H1 (cell line): ENCODE data around the gene SESN1. TPM values are rescaled to one million over a fixed set of nuclear protein-coding genes. Genes with fewer than 3 reads are reported as not detected.

Experiments used
- CREB1 ChIP-seq: IDR thresholded peaks from 2 replicates; pipeline ENCODE4 v1.6.1; 2012; ENCODE audit warnings: inconsistent platforms
- GTF2F1 ChIP-seq: IDR thresholded peaks from 2 replicates; pipeline ENCODE4 v1.6.1; 2012; ENCODE audit warnings: low read depth, low read length, improper control_type of control experiment, borderline replicate concordance
- HDAC2 ChIP-seq, 2 experiments: fragments of 300-600 bp in 1 of 2; sonication (generic) in 1 of 2; IDR thresholded peaks; 2 replicates each; pipeline ENCODE4 v1.6.1; 2011 to 2012; ENCODE audit warnings: low read depth in 2 of 2, low read length in 2 of 2, mild to moderate bottlenecking in 2 of 2, moderate library complexity in 2 of 2, borderline replicate concordance in 1 of 2, inconsistent platforms in 1 of 2
- JUND ChIP-seq: IDR thresholded peaks from 2 replicates; pipeline ENCODE4 v1.6.1; 2011; ENCODE audit warnings: mild to moderate bottlenecking, improper control_type of control experiment, low read length
- KDM4A ChIP-seq: IDR thresholded peaks from one replicate; pipeline ENCODE4 v1.7.1; 2012; ENCODE audit warnings: low read depth, mild to moderate bottlenecking, moderate library complexity, low read length, inconsistent platforms; ENCODE audit not compliant: severe bottlenecking
- NRF1 ChIP-seq: IDR thresholded peaks from 2 replicates; pipeline ENCODE4 v1.6.1; 2011; ENCODE audit warnings: mild to moderate bottlenecking, low read depth, low read length, improper control_type of control experiment
- RAD21 ChIP-seq, 2 experiments: IDR thresholded peaks in 1 of 2; conservative IDR thresholded peaks in 1 of 2; 2 replicates each; pipeline ENCODE4 v1.6.1; 2011; ENCODE audit warnings: low read depth in 2 of 2, low read length in 2 of 2, improper control_type of control experiment in 1 of 2, inconsistent platforms in 1 of 2, mild to moderate bottlenecking in 1 of 2, moderate library complexity in 1 of 2
- RNF2 ChIP-seq: fragments of 200-900, 300-1000 bp; sonication (generic); IDR thresholded peaks from 2 replicates; pipeline ENCODE4 v1.7.1; 2016; ENCODE audit warnings: borderline replicate concordance, low read depth, mild to moderate bottlenecking, antibody characterized with exemption, low read length; ENCODE audit not compliant: poor library complexity, severe bottlenecking; ENCODE audit errors: missing control alignments
- SP2 ChIP-seq: IDR thresholded peaks from 2 replicates; pipeline ENCODE4 v1.6.1; 2012; ENCODE audit warnings: mild to moderate bottlenecking, low read length, inconsistent platforms
- polyA plus RNA-seq, 7 experiments: library from polyadenylated mRNA; depleted of rRNA in 3 of 7; stranded (reverse) in 5 of 7; unstranded in 2 of 7; fragments of >200 nt in 5 of 7; fragments of 200-250 nt in 2 of 7; gene quantifications; 1 replicate in 5 of 7; 2 replicates in 1 of 7; 4 replicates in 1 of 7; pipeline versions ENCODE4 v1.2.1 to v1.2.3, GENCODE V29; 2011 to 2013; ENCODE audit warnings: missing spikeins in 2 of 7, mixed read lengths in 2 of 7
- total RNA-seq: library from RNA; stranded (reverse); fragmentation: NEBNext Ultra II Directional; extraction: Animal tissue kit (Norgen Biotek cat#: 25700); gene quantifications from 2 replicates; pipeline ENCODE4 v1.2.1, GENCODE V29; 2021
- TF ChIP-seq, protein P1 (sequence below): fragments of 300-600 bp; sonication (generic); IDR thresholded peaks from 2 replicates; pipeline ENCODE4 v1.7.1; 2012; ENCODE audit warnings: low read length, moderate library complexity, mild to moderate bottlenecking, inconsistent platforms; ENCODE audit not compliant: insufficient replicate concordance
- TF ChIP-seq, protein P2 (sequence below): IDR thresholded peaks from 2 replicates; pipeline ENCODE4 v1.6.1; 2012; ENCODE audit warnings: inconsistent platforms

Gene SESN1
- total and polyA plus RNA-seq, 2 of the 8 experiments (the other 6 are each of a cell fraction or from before 2014, with no cell fraction given): 12.8 to 15.6 TPM

DNA sequence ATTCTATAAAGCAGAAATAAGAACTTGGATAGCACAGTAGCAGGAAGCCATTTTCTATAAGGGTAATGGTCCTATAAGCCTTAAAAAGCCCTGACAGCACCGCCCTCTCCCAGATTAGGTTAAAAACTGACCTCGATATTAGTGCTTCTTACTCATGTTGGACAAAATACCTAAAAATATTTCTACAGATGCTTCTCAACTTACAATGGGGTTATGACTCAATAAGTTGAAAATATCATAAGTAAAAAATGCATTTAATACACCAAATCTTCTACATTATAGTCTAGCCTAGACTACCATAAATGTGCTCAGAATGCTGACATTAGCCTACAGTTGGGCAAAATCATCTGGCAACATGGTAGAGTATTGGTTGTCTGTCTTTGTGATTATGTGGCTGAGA lies 70.3 kb downstream of the SESN1 start (continued):
- TF ChIP-seq, protein P1, sequence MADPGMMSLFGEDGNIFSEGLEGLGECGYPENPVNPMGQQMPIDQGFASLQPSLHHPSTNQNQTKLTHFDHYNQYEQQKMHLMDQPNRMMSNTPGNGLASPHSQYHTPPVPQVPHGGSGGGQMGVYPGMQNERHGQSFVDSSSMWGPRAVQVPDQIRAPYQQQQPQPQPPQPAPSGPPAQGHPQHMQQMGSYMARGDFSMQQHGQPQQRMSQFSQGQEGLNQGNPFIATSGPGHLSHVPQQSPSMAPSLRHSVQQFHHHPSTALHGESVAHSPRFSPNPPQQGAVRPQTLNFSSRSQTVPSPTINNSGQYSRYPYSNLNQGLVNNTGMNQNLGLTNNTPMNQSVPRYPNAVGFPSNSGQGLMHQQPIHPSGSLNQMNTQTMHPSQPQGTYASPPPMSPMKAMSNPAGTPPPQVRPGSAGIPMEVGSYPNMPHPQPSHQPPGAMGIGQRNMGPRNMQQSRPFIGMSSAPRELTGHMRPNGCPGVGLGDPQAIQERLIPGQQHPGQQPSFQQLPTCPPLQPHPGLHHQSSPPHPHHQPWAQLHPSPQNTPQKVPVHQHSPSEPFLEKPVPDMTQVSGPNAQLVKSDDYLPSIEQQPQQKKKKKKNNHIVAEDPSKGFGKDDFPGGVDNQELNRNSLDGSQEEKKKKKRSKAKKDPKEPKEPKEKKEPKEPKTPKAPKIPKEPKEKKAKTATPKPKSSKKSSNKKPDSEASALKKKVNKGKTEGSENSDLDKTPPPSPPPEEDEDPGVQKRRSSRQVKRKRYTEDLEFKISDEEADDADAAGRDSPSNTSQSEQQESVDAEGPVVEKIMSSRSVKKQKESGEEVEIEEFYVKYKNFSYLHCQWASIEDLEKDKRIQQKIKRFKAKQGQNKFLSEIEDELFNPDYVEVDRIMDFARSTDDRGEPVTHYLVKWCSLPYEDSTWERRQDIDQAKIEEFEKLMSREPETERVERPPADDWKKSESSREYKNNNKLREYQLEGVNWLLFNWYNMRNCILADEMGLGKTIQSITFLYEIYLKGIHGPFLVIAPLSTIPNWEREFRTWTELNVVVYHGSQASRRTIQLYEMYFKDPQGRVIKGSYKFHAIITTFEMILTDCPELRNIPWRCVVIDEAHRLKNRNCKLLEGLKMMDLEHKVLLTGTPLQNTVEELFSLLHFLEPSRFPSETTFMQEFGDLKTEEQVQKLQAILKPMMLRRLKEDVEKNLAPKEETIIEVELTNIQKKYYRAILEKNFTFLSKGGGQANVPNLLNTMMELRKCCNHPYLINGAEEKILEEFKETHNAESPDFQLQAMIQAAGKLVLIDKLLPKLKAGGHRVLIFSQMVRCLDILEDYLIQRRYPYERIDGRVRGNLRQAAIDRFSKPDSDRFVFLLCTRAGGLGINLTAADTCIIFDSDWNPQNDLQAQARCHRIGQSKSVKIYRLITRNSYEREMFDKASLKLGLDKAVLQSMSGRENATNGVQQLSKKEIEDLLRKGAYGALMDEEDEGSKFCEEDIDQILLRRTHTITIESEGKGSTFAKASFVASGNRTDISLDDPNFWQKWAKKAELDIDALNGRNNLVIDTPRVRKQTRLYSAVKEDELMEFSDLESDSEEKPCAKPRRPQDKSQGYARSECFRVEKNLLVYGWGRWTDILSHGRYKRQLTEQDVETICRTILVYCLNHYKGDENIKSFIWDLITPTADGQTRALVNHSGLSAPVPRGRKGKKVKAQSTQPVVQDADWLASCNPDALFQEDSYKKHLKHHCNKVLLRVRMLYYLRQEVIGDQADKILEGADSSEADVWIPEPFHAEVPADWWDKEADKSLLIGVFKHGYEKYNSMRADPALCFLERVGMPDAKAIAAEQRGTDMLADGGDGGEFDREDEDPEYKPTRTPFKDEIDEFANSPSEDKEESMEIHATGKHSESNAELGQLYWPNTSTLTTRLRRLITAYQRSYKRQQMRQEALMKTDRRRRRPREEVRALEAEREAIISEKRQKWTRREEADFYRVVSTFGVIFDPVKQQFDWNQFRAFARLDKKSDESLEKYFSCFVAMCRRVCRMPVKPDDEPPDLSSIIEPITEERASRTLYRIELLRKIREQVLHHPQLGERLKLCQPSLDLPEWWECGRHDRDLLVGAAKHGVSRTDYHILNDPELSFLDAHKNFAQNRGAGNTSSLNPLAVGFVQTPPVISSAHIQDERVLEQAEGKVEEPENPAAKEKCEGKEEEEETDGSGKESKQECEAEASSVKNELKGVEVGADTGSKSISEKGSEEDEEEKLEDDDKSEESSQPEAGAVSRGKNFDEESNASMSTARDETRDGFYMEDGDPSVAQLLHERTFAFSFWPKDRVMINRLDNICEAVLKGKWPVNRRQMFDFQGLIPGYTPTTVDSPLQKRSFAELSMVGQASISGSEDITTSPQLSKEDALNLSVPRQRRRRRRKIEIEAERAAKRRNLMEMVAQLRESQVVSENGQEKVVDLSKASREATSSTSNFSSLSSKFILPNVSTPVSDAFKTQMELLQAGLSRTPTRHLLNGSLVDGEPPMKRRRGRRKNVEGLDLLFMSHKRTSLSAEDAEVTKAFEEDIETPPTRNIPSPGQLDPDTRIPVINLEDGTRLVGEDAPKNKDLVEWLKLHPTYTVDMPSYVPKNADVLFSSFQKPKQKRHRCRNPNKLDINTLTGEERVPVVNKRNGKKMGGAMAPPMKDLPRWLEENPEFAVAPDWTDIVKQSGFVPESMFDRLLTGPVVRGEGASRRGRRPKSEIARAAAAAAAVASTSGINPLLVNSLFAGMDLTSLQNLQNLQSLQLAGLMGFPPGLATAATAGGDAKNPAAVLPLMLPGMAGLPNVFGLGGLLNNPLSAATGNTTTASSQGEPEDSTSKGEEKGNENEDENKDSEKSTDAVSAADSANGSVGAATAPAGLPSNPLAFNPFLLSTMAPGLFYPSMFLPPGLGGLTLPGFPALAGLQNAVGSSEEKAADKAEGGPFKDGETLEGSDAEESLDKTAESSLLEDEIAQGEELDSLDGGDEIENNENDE: no peak
- no peak for TF ChIP-seq RAD21 (IDR thresholded peaks at IDR 0.05 in 1 of 2, conservative IDR thresholded peaks at IDR 0.05 in 1 of 2; ENCODE audit: low read depth in 2 of 2, low read length in 2 of 2)
- TF ChIP-seq JUND: no peak
- no peak for TF ChIP-seq SP2
- TF ChIP-seq GTF2F1: no peak
- no peak for TF ChIP-seq CREB1
- no peak for TF ChIP-seq HDAC2 (IDR thresholded peaks at IDR 0.05; ENCODE audit: borderline replicate concordance in 1 of 2, low read depth in 2 of 2, low read length in 2 of 2)
- TF ChIP-seq, protein P2, sequence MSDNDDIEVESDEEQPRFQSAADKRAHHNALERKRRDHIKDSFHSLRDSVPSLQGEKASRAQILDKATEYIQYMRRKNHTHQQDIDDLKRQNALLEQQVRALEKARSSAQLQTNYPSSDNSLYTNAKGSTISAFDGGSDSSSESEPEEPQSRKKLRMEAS: no peak
- no peak for TF ChIP-seq NRF1
- no peak for TF ChIP-seq KDM4A
- TF ChIP-seq RNF2: no peak
